Measurements from ENCODE around the gene SERGEF. TPM values are rescaled to one million over a fixed set of nuclear protein-coding genes. Genes with fewer than 3 reads are reported as not detected.

The SERGEF gene
- total and polyA plus RNA-seq, 10 of the 15 experiments (the other 5 are each of a cell fraction or from before 2014, with no cell fraction given): 14.6 to 27.8 (median 22.4) TPM

DNA sequence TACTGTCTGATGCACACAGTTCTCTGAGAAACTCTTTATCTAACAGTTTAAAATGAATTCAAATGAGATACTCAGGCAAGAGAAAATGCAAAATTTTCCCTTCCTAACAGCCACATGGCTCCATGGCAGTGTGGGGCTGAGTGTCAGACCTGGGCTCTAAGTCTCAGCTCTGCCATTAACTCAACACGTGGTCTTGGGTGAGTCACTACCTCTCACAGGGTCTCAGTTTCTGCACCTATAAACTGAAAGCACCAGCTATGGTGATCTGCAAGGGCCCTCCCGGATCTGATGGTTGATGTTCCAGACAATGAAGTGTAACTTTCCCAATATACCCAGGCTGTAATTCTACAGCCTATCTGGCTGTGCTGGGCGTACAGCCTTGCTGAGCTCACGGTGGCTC, 207.8 kb downstream of the SERGEF start (continued):
- no peak for TF ChIP-seq NFXL1 (IDR thresholded peaks at IDR 0.05; ENCODE audit: borderline replicate concordance)
- TF ChIP-seq SMAD1 (IDR thresholded peaks at IDR 0.05; ENCODE audit: low read depth, partially characterized antibody): no peak
- TF ChIP-seq, protein P1, sequence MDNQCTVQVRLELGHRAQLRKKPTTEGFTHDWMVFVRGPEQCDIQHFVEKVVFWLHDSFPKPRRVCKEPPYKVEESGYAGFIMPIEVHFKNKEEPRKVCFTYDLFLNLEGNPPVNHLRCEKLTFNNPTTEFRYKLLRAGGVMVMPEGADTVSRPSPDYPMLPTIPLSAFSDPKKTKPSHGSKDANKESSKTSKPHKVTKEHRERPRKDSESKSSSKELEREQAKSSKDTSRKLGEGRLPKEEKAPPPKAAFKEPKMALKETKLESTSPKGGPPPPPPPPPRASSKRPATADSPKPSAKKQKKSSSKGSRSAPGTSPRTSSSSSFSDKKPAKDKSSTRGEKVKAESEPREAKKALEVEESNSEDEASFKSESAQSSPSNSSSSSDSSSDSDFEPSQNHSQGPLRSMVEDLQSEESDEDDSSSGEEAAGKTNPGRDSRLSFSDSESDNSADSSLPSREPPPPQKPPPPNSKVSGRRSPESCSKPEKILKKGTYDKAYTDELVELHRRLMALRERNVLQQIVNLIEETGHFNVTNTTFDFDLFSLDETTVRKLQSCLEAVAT (IDR thresholded peaks at IDR 0.05): no peak
- TF ChIP-seq, protein P2, sequence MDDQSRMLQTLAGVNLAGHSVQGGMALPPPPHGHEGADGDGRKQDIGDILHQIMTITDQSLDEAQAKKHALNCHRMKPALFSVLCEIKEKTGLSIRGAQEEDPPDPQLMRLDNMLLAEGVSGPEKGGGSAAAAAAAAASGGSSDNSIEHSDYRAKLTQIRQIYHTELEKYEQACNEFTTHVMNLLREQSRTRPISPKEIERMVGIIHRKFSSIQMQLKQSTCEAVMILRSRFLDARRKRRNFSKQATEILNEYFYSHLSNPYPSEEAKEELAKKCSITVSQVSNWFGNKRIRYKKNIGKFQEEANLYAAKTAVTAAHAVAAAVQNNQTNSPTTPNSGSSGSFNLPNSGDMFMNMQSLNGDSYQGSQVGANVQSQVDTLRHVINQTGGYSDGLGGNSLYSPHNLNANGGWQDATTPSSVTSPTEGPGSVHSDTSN (IDR thresholded peaks at IDR 0.05; ENCODE audit: insufficient replicate concordance, low read depth, low read length): no peak
- TF ChIP-seq TCF12 (IDR thresholded peaks at IDR 0.05; ENCODE audit: low read depth, low read length): no peak

DNA sequence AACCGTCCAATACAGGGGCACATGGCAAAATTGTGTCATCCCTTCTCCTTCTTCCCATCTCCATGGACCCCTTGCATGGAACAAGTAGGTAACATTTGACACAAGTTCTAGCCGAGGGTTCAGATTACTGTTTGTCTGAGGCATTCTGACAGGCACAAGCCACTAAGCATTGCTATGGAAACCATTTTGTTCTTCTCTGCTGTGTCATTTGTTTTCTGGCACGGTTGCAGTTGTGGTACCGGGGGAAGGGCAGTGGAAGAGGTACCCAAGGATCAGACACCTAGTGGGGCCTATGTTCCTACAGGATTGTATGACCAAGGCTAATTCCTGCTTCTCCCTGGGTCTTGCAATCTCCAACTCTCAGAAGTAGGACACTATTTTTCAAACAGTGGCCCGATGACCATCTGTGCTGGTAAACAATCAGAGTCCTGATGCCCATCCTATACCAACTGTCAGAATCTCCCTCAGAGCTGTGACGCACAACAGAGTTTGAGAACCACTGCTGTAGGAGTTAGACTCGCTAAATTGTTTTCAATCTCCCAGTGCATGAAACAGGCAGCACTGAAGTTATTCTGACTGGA, 209.0 kb downstream of the SERGEF start:
- no peak overlapping the region for H3K9ac ChIP-seq (ENCODE audit: control insufficient read depth, insufficient read depth, low read length)
- no peak for DNase-seq (ENCODE audit: low read depth, low spot score)
- intact Hi-C loops (cut with micrococcal nuclease; ENCODE audit: unreplicated experiment): no loop called here
- BruUV-seq (replicated peaks): no TSS peak
- CTCF ChIA-PET: no interaction called here
- H3K9me3 ChIP-seq (replicated peaks; ENCODE audit: control insufficient read depth, insufficient read depth, low read length): no peaks in the 10 kb centered on the region
- no peak overlapping the region for H3K4me2 ChIP-seq (ENCODE audit: control insufficient read depth, insufficient read depth)
- H3K4me1 ChIP-seq (ENCODE audit: control insufficient read depth, insufficient read depth, low read length): no peaks in the 10 kb centered on the region
- in situ Hi-C loops (cut with MboI): no loop called here
- H3K79me2 ChIP-seq (ENCODE audit: control insufficient read depth, insufficient read depth, low read length): no peaks in the 10 kb centered on the region
- POLR2A ChIA-PET: no interaction called here
- no peak for FAIRE-seq
- RAD21 ChIA-PET (ENCODE audit: unreplicated experiment): no interaction called here
- SMC1A ChIA-PET (ENCODE audit: uncharacterized antibody, unreplicated experiment): no interaction called here
- no peaks in the 10 kb centered on the region for H3K27me3 ChIP-seq (replicated peaks in 1 of 2; ENCODE audit: control insufficient read depth in 2 of 2, insufficient read depth in 2 of 2, low read length in 1 of 2)
- no peak overlapping the region for H3K27ac ChIP-seq (ENCODE audit: control insufficient read depth, insufficient read depth)
- no peaks in the 10 kb centered on the region for H4K20me1 ChIP-seq (ENCODE audit: control insufficient read depth, insufficient read depth)
- H3K4me3 ChIP-seq: no peak overlapping the region
- no peak overlapping the region for H2AFZ ChIP-seq (ENCODE audit: control insufficient read depth, low read depth, low read length)
- no peak for ATAC-seq
- no peaks in the 10 kb centered on the region; a peak in 1 of 4 replicates for H3K36me3 ChIP-seq (ENCODE audit: control insufficient read depth in 2 of 2, insufficient read depth in 2 of 2, low read length in 1 of 2)
- 94% methylated on average over 7 of the region's 7 CpGs for WGBS (ENCODE audit: insufficient coverage, insufficient replicate concordance, low lambda C conversion rate, missing lambda C conversion rate)
- TF ChIP-seq SPI1 (IDR thresholded peaks at IDR 0.05; ENCODE audit: borderline replicate concordance, insufficient read depth, low read depth, low read length): no peak
- no peak for TF ChIP-seq EGR1 (IDR thresholded peaks at IDR 0.05; ENCODE audit: borderline replicate concordance in 1 of 2, low read depth in 2 of 2, low read length in 2 of 2)
- TF ChIP-seq PAX8 (IDR thresholded peaks at IDR 0.05): no peak
- TF ChIP-seq SRF (IDR thresholded peaks at IDR 0.05; ENCODE audit: low read depth in 2 of 2, low read length in 2 of 2): no peak
- no peak for TF ChIP-seq GATAD2B (conservative IDR thresholded peaks at IDR 0.05; ENCODE audit: low read depth)
- TF ChIP-seq ZBED1 (IDR thresholded peaks at IDR 0.05; ENCODE audit: borderline replicate concordance): no peak
- TF ChIP-seq STAT3 (IDR thresholded peaks at IDR 0.05; ENCODE audit: low read depth, low read length): no peak
- TF ChIP-seq KDM1A (IDR thresholded peaks at IDR 0.05; ENCODE audit: borderline replicate concordance): no peak
- no peak for TF ChIP-seq BHLHE40 (IDR thresholded peaks at IDR 0.05; ENCODE audit: borderline replicate concordance in 1 of 2, low read depth in 2 of 2, low read length in 1 of 2)
- TF ChIP-seq, protein P3, sequence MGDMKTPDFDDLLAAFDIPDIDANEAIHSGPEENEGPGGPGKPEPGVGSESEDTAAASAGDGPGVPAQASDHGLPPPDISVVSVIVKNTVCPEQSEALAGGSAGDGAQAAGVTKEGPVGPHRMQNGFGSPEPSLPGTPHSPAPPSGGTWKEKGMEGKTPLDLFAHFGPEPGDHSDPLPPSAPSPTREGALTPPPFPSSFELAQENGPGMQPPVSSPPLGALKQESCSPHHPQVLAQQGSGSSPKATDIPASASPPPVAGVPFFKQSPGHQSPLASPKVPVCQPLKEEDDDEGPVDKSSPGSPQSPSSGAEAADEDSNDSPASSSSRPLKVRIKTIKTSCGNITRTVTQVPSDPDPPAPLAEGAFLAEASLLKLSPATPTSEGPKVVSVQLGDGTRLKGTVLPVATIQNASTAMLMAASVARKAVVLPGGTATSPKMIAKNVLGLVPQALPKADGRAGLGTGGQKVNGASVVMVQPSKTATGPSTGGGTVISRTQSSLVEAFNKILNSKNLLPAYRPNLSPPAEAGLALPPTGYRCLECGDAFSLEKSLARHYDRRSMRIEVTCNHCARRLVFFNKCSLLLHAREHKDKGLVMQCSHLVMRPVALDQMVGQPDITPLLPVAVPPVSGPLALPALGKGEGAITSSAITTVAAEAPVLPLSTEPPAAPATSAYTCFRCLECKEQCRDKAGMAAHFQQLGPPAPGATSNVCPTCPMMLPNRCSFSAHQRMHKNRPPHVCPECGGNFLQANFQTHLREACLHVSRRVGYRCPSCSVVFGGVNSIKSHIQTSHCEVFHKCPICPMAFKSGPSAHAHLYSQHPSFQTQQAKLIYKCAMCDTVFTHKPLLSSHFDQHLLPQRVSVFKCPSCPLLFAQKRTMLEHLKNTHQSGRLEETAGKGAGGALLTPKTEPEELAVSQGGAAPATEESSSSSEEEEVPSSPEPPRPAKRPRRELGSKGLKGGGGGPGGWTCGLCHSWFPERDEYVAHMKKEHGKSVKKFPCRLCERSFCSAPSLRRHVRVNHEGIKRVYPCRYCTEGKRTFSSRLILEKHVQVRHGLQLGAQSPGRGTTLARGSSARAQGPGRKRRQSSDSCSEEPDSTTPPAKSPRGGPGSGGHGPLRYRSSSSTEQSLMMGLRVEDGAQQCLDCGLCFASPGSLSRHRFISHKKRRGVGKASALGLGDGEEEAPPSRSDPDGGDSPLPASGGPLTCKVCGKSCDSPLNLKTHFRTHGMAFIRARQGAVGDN (IDR thresholded peaks at IDR 0.05): no peak
